ENCODE results near the gene AOPEP.

AOPEP gene

DNA sequence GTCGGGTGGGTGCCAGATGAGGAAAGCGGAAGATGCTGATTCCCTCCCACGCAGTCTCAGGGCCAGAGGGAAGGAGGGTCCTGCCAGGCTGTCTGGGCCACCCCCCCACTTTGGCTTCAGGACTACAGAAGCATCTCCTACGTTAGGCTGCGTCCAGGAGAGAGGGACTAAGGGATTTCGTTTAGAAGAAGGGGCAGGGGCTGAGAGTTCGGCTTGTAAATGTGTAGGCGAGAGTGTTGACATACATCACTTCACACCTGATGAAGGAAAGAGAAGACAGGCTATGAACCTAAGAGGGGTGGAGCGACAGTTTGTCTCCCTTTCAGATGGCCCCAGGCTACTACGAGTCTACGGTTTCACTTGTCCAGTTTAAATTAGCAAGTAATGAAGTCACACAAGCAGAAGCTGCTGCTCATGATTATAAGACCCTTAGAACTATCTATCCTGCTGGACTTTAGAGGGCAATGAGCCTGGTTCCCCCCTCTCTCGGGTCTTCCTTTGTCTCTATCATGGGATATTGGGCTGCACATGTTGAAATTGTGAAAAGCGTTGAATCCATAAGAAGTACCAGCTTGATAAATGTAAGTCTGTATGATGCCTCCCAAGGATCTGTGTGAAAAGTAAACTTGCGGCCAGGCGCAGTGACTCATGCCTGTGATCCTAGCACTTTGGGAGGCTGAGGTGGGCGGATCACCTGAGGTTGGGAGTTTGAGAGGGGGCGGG lies 193.0 kb downstream of the AOPEP start:
- H3K4me3 ChIP-seq (ENCODE audit: low read depth, low read length), result no peak overlapping the region
- no peak overlapping the region for H3K27ac ChIP-seq (ENCODE audit: low read depth, low read length)
- H3K4me1 ChIP-seq (ENCODE audit: control insufficient read depth, insufficient read depth, low read length), result peaks cover 28% of the 10 kb centered on the region
- H3K36me3 ChIP-seq (ENCODE audit: control insufficient read depth, insufficient read depth, low read length), result no peaks in the 10 kb centered on the region
- no peak overlapping the region for H3K9ac ChIP-seq (ENCODE audit: low read depth, low read length)
- no peaks in the 10 kb centered on the region for H3K9me3 ChIP-seq (ENCODE audit: control insufficient read depth, insufficient read depth, low read length)
- no peaks in the 10 kb centered on the region for H3K27me3 ChIP-seq (ENCODE audit: control insufficient read depth, insufficient read depth, low read length)

DNA sequence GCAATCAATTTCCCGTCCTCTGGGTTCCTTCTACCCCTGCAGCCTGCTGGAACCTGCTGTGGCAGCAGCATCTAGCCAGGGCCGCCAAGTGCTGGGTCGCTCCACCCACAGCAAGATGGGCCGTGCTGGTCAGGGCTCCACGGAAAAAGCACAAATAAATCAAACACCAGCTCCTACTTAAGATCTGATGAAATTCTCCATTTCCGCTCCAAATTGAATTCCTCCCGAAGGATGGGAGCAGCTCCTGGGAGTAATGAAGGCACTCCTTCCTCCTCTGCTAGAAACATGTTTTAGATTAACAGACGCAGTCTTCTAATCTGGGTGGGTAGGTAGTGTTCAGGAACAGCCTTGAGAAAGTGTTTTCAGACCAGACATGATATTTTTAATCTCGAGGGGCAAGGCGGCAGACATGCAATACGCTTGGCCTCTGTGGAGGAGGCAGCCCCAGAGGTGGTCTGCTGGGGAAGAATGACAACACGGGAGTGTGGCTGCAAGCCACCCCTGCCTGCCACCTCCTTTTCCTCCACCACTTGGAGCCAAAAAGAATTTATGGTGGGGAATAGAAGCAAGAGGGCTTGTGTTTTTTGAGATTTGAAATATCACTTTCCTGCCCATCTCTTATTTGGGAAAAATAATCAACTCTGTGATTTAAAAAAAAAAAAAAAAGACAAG lies 194.1 kb downstream of the AOPEP start:
- Histone ChIP-seq H3K4me1 (ENCODE audit: control insufficient read depth, insufficient read depth, low read length) (peaks cover 19% of the 10 kb centered on the region), H3K4me3 (ENCODE audit: low read depth, low read length) (no peak overlapping the region), H3K36me3 (ENCODE audit: control insufficient read depth, insufficient read depth, low read length) (no peaks in the 10 kb centered on the region), H3K9ac (ENCODE audit: low read depth, low read length) (no peak overlapping the region), H3K27ac (ENCODE audit: low read depth, low read length) (peak overlapping the region; percentile 62), H3K27me3 (ENCODE audit: control insufficient read depth, insufficient read depth, low read length) (no peaks in the 10 kb centered on the region), H3K9me3 (ENCODE audit: control insufficient read depth, insufficient read depth, low read length) (no peaks in the 10 kb centered on the region)

DNA sequence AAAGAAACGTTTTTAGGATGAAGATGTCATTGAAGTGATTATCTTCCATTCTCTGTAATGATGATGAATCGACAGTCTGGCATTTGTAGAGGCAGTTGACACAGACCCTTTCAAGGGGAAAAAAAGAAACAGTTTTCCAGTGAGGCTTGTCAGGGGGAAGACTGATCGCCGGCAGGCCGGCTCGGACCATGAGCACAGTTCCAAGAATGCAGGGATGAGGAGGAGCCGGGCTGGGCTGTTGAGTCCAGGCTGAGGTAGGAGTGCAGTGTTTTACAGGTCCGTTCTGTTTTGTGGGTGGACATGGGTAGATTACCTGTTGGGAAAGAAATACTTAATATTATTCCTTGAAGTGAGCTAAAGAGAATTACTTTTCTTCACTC lies 194.6 kb downstream of the AOPEP start:
- Histone ChIP-seq H3K27ac (ENCODE audit: low read depth, low read length) (peak overlapping the region; percentile 29), H3K9me3 (ENCODE audit: control insufficient read depth, insufficient read depth, low read length) (no peaks in the 10 kb centered on the region), H3K4me1 (ENCODE audit: control insufficient read depth, insufficient read depth, low read length) (peaks cover 19% of the 10 kb centered on the region), H3K9ac (ENCODE audit: low read depth, low read length) (no peak overlapping the region), H3K27me3 (ENCODE audit: control insufficient read depth, insufficient read depth, low read length) (no peaks in the 10 kb centered on the region), H3K36me3 (ENCODE audit: control insufficient read depth, insufficient read depth, low read length) (no peaks in the 10 kb centered on the region), H3K4me3 (ENCODE audit: low read depth, low read length) (no peak overlapping the region)

DNA sequence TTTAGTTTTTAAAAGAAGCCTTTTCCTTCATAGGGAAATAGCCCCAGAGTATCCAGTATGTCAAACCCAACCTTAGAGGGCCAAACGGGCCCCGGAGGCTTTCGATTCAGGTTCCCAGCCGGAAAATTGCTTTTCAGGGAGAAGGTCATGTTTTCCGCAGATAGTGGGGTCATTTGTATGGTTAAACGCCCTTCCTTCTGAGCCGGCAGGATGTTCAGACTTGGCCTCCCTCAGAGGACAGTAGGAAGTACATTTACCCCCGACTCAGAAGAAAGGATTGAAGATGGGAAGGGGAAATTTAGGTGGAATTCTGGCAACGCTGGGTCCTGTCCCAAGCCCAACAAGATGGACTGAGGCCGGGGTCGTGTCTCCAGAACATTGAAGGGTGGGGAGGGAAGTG lies 195.2 kb downstream of the AOPEP start:
- no peaks in the 10 kb centered on the region for H3K9me3 ChIP-seq (ENCODE audit: control insufficient read depth, insufficient read depth, low read length)
- peaks cover 19% of the 10 kb centered on the region for H3K4me1 ChIP-seq (ENCODE audit: control insufficient read depth, insufficient read depth, low read length)
- no peak overlapping the region for H3K4me3 ChIP-seq (ENCODE audit: low read depth, low read length)
- no peaks in the 10 kb centered on the region for H3K36me3 ChIP-seq (ENCODE audit: control insufficient read depth, insufficient read depth, low read length)
- no peaks in the 10 kb centered on the region for H3K27me3 ChIP-seq (ENCODE audit: control insufficient read depth, insufficient read depth, low read length)
- no peak overlapping the region for H3K9ac ChIP-seq (ENCODE audit: low read depth, low read length)
- peak overlapping the region; percentile 29 for H3K27ac ChIP-seq (ENCODE audit: low read depth, low read length)

DNA sequence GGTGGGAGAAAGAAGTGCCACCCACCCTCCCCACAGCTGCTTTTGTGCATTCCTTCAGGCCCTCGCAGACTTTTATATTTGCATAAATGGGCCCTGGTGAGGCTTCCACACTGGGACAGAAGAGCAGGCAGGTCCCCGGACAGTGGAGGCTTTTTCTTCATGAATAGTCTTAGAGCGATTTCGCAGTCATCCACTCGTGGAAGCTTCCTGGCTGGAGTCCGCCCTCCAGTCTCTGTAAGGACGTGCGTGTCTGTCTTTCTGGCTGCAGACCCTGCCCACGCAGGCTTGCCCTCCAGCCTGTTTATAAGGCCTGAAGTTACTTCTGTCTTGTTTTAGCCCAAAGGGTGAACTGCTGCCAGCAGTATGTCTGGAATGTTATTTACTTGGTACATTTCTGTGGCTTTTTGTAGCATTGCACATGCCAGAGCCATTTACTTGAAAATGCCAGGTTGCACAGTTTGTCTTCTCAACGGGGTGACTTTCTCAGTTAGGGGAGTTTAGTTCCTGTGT lies 195.7 kb downstream of the AOPEP start:
- Histone ChIP-seq H3K27me3 (ENCODE audit: control insufficient read depth, insufficient read depth, low read length) (no peaks in the 10 kb centered on the region), H3K9ac (ENCODE audit: low read depth, low read length) (no peak overlapping the region), H3K36me3 (ENCODE audit: control insufficient read depth, insufficient read depth, low read length) (no peaks in the 10 kb centered on the region), H3K9me3 (ENCODE audit: control insufficient read depth, insufficient read depth, low read length) (no peaks in the 10 kb centered on the region), H3K27ac (ENCODE audit: low read depth, low read length) (peak overlapping the region; percentile 29), H3K4me3 (ENCODE audit: low read depth, low read length) (no peak overlapping the region), H3K4me1 (ENCODE audit: control insufficient read depth, insufficient read depth, low read length) (peaks cover 14% of the 10 kb centered on the region)

DNA sequence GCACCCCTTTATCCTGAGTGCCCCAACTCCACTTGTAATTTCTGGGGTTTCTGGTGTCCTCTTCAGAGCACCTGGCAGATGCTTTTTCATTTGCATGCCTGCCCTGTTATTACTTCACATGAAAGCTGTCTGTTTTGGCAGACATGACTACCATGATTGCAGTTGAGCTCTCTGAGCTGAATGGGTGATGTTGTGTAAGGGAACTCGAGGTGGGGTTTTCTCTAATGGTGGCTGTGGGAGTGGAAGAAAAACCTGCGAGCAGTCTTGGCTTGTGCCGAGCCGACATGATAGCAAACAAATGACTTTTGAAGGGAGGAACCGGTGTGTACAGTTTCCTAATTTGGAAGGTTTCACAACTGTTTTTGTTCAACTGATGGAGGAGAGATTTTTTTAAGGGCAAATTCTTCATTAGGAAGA lies 196.2 kb downstream of the AOPEP start:
- Histone ChIP-seq H3K4me1 (ENCODE audit: control insufficient read depth, insufficient read depth, low read length) (peaks cover 12% of the 10 kb centered on the region), H3K27me3 (ENCODE audit: control insufficient read depth, insufficient read depth, low read length) (no peaks in the 10 kb centered on the region), H3K9ac (ENCODE audit: low read depth, low read length) (no peak overlapping the region), H3K4me3 (ENCODE audit: low read depth, low read length) (no peak overlapping the region), H3K36me3 (ENCODE audit: control insufficient read depth, insufficient read depth, low read length) (no peaks in the 10 kb centered on the region), H3K27ac (ENCODE audit: low read depth, low read length) (no peak overlapping the region), H3K9me3 (ENCODE audit: control insufficient read depth, insufficient read depth, low read length) (no peaks in the 10 kb centered on the region)

DNA sequence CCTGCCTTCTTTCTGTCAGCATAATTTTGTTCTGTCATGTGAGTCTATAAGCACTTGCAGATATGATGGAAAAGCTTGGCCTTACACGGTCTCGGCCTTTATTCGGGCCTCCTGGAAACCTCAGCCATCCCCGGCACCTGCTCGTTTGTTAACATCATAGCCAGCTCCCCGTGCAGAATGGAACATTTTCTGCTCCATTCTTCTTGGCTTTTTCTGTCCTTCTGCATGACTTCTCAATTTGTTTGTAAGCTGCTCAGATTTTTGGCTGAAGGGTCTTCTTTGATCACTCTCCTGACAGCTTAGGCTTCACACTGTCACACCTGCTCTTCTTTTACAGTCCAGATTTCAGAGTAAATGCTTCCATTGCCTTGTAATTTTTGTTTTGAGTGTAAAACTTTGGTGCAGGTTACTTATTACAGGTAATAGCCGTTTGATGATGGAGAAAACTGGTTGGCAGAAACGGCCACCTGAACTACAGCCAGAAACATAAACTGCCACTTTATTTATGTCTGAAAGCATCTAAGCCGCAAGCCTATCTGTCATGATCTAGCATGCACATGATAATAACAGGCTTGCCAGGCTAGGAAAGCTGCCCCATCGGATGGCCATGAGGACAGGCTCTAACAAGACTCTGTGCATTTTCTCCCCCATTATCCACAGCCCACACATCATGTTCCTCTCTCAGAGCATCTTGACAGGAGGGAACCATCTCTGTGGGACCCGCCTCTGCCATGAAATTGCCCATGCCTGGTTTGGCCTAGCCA lies 197.0 kb downstream of the AOPEP start:
- Histone ChIP-seq H3K27ac (ENCODE audit: low read depth, low read length) (no peak overlapping the region), H3K9ac (ENCODE audit: low read depth, low read length) (no peak overlapping the region), H3K4me1 (ENCODE audit: control insufficient read depth, insufficient read depth, low read length) (peaks cover 12% of the 10 kb centered on the region)

DNA sequence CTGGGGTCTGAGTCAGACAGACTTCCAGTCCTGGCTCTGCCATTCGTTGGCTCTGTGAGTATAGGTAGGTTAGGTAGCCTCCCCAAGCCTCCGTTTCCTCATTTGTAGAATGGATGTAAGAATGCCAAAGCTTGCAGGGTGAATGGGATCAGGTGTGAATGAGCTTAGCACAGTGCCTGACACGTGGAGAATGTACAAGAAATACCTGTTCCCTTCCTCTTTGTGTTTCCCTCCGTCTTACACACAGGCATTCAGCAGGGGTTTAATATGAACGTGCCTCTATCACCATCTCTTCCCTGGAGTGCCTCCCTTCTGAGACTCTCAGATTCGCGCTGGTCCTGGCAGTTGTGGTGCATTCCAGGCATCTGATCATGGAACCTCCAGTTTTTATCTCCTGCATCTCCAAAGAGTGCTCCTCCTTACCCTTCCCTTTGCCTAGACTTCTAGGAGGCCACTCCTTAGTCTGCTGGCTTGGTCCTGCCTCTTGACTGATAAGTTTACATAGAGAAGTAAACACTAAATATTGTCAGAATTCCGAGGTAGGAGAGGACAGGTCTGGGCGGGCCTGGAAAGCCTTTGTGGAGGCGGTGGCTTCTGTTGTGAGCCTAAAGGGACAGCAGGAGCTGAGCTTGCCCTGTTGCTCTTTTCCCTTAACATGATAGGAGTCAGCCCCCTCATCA lies 199.4 kb downstream of the AOPEP start:
- Histone ChIP-seq H3K4me1 (ENCODE audit: control insufficient read depth, insufficient read depth, low read length) (peaks cover 12% of the 10 kb centered on the region), H3K4me3 (ENCODE audit: low read depth, low read length) (no peak overlapping the region), H3K9me3 (ENCODE audit: control insufficient read depth, insufficient read depth, low read length) (no peaks in the 10 kb centered on the region), H3K27me3 (ENCODE audit: control insufficient read depth, insufficient read depth, low read length) (no peaks in the 10 kb centered on the region), H3K36me3 (ENCODE audit: control insufficient read depth, insufficient read depth, low read length) (no peaks in the 10 kb centered on the region), H3K9ac (ENCODE audit: low read depth, low read length) (no peak overlapping the region), H3K27ac (ENCODE audit: low read depth, low read length) (no peak overlapping the region)

More for the DNA sequence above, 197.0 kb downstream of the AOPEP start:
- Histone ChIP-seq H3K27me3 (ENCODE audit: control insufficient read depth, insufficient read depth, low read length) (no peaks in the 10 kb centered on the region), H3K36me3 (ENCODE audit: control insufficient read depth, insufficient read depth, low read length) (no peaks in the 10 kb centered on the region), H3K4me3 (ENCODE audit: low read depth, low read length) (no peak overlapping the region), H3K9me3 (ENCODE audit: control insufficient read depth, insufficient read depth, low read length) (no peaks in the 10 kb centered on the region)

DNA sequence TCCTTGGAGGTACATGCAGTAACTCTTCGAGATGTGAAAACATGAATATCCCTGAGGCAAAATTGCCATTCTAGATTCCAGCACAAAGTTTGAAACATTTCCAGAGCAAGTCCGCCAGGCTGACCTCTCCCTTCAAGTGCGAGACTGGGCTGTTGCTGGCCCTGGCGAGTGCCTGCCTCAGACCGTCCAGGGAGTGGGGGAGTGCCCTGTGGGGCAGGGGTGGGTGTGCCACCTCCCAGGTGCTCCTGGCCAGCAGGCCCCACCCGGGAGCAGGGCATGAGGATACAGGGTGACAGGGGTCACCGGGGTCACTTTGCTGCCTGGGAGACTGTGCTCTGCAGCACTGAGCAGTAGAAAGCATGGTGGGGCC lies 199.9 kb downstream of the AOPEP start:
- Histone ChIP-seq H3K27me3 (ENCODE audit: control insufficient read depth, insufficient read depth, low read length) (no peaks in the 10 kb centered on the region), H3K36me3 (ENCODE audit: control insufficient read depth, insufficient read depth, low read length) (no peaks in the 10 kb centered on the region), H3K4me3 (ENCODE audit: low read depth, low read length) (no peak overlapping the region), H3K9me3 (ENCODE audit: control insufficient read depth, insufficient read depth, low read length) (no peaks in the 10 kb centered on the region), H3K27ac (ENCODE audit: low read depth, low read length) (no peak overlapping the region), H3K9ac (ENCODE audit: low read depth, low read length) (no peak overlapping the region), H3K4me1 (ENCODE audit: control insufficient read depth, insufficient read depth, low read length) (peaks cover 12% of the 10 kb centered on the region)

DNA sequence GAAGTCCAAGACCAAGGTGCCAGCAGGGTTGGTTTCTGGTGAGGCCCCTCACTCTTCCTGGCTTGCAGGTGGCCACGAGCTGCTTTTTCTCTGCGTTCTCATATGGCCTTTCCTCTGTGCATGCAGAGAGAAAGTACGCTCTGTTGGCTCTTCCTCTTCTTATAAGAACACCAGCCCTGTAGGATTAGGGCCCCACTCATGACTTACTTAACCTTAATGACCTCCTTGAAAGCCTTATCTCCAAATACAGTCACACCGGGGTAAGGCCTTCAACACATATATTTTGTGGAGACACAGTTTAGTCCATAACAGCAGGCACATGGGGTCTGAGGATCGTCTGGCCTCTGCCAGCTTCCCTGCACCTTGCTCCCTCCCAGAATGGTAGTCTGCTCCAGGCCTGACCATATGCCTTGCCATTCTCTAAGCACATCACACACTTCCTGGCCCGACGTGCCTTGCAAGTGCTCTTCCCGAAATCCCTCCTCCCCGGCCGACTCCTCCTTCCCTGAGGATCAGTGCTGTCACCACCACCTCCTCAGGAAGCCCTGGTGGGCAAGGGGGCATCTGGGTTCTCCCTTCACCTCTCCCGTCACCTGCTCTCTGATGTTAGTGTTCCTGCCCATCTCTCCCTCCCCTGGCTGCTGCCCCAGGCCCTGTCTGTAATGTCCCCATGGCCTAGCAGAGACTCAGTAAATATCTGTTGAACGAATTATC lies 200.7 kb downstream of the AOPEP start:
- H3K9me3 ChIP-seq (ENCODE audit: control insufficient read depth, insufficient read depth, low read length), result no peaks in the 10 kb centered on the region
- H3K27ac ChIP-seq (ENCODE audit: low read depth, low read length), result no peak overlapping the region
- H3K27me3 ChIP-seq (ENCODE audit: control insufficient read depth, insufficient read depth, low read length), result no peaks in the 10 kb centered on the region
- no peak overlapping the region for H3K9ac ChIP-seq (ENCODE audit: low read depth, low read length)
- H3K4me1 ChIP-seq (ENCODE audit: control insufficient read depth, insufficient read depth, low read length), result peaks cover 4% of the 10 kb centered on the region
- no peaks in the 10 kb centered on the region for H3K36me3 ChIP-seq (ENCODE audit: control insufficient read depth, insufficient read depth, low read length)
- no peak overlapping the region for H3K4me3 ChIP-seq (ENCODE audit: low read depth, low read length)
